Duodenal mucosa (tissue), 2 donors: ENCODE results near the gene EGF.
A peak's percentile ranks its signal among the peaks of the same experiment; 100 is the strongest.

Experiments
- H3K27ac ChIP-seq: one replicate; pipeline ENCODE4 v1.7.0; 2013; ENCODE audit warnings: low read depth, low read length
- H3K27me3 ChIP-seq, 2 donors: one replicate each; pipeline ENCODE4 v1.7.0; 2013; ENCODE audit warnings: low read length in 2 of 2, control low read depth in 1 of 2; ENCODE audit not compliant: insufficient read depth in 2 of 2, control insufficient read depth in 1 of 2
- H3K36me3 ChIP-seq, 2 donors: one replicate each; pipeline ENCODE4 v1.7.0; 2013; ENCODE audit warnings: low read length in 2 of 2, control low read depth in 1 of 2; ENCODE audit not compliant: insufficient read depth in 2 of 2, control insufficient read depth in 1 of 2
- H3K4me1 ChIP-seq, 2 donors: one replicate each; pipeline ENCODE4 v1.7.0; 2013; ENCODE audit warnings: low read length in 2 of 2, control low read depth in 1 of 2; ENCODE audit not compliant: insufficient read depth in 2 of 2, control insufficient read depth in 1 of 2
- H3K4me3 ChIP-seq, 2 donors: one replicate each; pipeline ENCODE4 v1.7.0; 2013; ENCODE audit warnings: low read length in 2 of 2, low read depth in 1 of 2
- H3K9ac ChIP-seq, 2 donors: one replicate each; pipeline ENCODE4 v1.7.0; 2013; ENCODE audit warnings: low read length in 2 of 2, low read depth in 1 of 2
- H3K9me3 ChIP-seq, 2 donors: one replicate each; pipeline ENCODE4 v1.7.0; 2013; ENCODE audit warnings: low read length in 2 of 2, control low read depth in 1 of 2; ENCODE audit not compliant: control insufficient read depth in 1 of 2

EGF gene

GRCh38 chr4:109976189-109976588 lies 63.5 kb downstream of the EGF start:
- no peak overlapping the region for H3K9ac ChIP-seq
- peaks cover 0 to 7% of the 10 kb centered on the region in 2 donors for H3K27me3 ChIP-seq
- no peak overlapping the region for H3K4me3 ChIP-seq
- H3K27ac ChIP-seq: no peak overlapping the region
- peaks cover 6 to 8% of the 10 kb centered on the region in 2 donors for H3K4me1 ChIP-seq
- no peaks in the 10 kb centered on the region for H3K36me3 ChIP-seq
- no peaks in the 10 kb centered on the region for H3K9me3 ChIP-seq

GRCh38 chr4:109977854-109978501 lies 65.3 kb downstream of the EGF start:
- Histone ChIP-seq H3K36me3 (no peaks in the 10 kb centered on the region), H3K4me1 (peaks cover 2 to 4% of the 10 kb centered on the region in 2 donors), H3K27me3 (peaks cover 0 to 7% of the 10 kb centered on the region in 2 donors), H3K9me3 (no peaks in the 10 kb centered on the region), H3K27ac (no peak overlapping the region), H3K9ac (no peak overlapping the region), H3K4me3 (no peak overlapping the region)

- no peak overlapping the region for H3K4me3 ChIP-seq
- peaks cover 0 to 7% of the 10 kb centered on the region in 2 donors for H3K27me3 ChIP-seq
- H3K27ac ChIP-seq: no peak overlapping the region
- no peak overlapping the region for H3K9ac ChIP-seq
- H3K9me3 ChIP-seq: no peaks in the 10 kb centered on the region
- H3K36me3 ChIP-seq: no peaks in the 10 kb centered on the region
- no peaks in the 10 kb centered on the region for H3K4me1 ChIP-seq
Measured at GRCh38 chr4:109978704-109979454, 66.2 kb downstream of the EGF start.

GRCh38 chr4:109979920-109980717 lies 67.4 kb downstream of the EGF start:
- Histone ChIP-seq H3K27ac (no peak overlapping the region), H3K4me1 (peaks cover 0 to 3% of the 10 kb centered on the region in 2 donors), H3K9me3 (no peaks in the 10 kb centered on the region), H3K9ac (no peak overlapping the region), H3K36me3 (no peaks in the 10 kb centered on the region), H3K27me3 (peaks cover 0 to 7% of the 10 kb centered on the region in 2 donors), H3K4me3 (no peak overlapping the region)

GRCh38 chr4:109981936-109982335 lies 69.3 kb downstream of the EGF start:
- Histone ChIP-seq H3K9ac (no peak overlapping the region), H3K4me1 (peaks cover 0 to 4% of the 10 kb centered on the region in 2 donors), H3K36me3 (no peaks in the 10 kb centered on the region), H3K27me3 (peaks cover 0 to 7% of the 10 kb centered on the region in 2 donors), H3K4me3 (no peak overlapping the region), H3K27ac (no peak overlapping the region), H3K9me3 (no peaks in the 10 kb centered on the region)

GRCh38 chr4:109982521-109982920 lies 69.8 kb downstream of the EGF start:
- H3K4me1 ChIP-seq: peaks cover 0 to 4% of the 10 kb centered on the region in 2 donors
- H3K27me3 ChIP-seq: peaks cover 0 to 7% of the 10 kb centered on the region in 2 donors
- H3K4me3 ChIP-seq: no peak overlapping the region
- no peaks in the 10 kb centered on the region for H3K36me3 ChIP-seq
- no peak overlapping the region for H3K9ac ChIP-seq
- no peak overlapping the region for H3K27ac ChIP-seq
- no peaks in the 10 kb centered on the region for H3K9me3 ChIP-seq

GRCh38 chr4:109985993-109986974 lies 73.6 kb downstream of the EGF start:
- H3K4me1 ChIP-seq: peaks cover 5 to 13% of the 10 kb centered on the region in 2 donors

GRCh38 chr4:109989044-109989443 lies 76.4 kb downstream of the EGF start:
- Histone ChIP-seq H3K4me1 (peaks cover 5 to 13% of the 10 kb centered on the region in 2 donors), H3K27me3 (no peaks in the 10 kb centered on the region), H3K4me3 (peak overlapping the region in 1 of 2 donors; percentile 16), H3K27ac (no peak overlapping the region), H3K9me3 (no peaks in the 10 kb centered on the region), H3K9ac (no peak overlapping the region), H3K36me3 (no peaks in the 10 kb centered on the region)

More at GRCh38 chr4:109985993-109986974, 73.6 kb downstream of the EGF start:
- Histone ChIP-seq H3K9me3 (no peaks in the 10 kb centered on the region), H3K27me3 (no peaks in the 10 kb centered on the region), H3K36me3 (no peaks in the 10 kb centered on the region), H3K4me3 (no peak overlapping the region), H3K9ac (no peak overlapping the region), H3K27ac (no peak overlapping the region)

- Histone ChIP-seq H3K36me3 (no peaks in the 10 kb centered on the region), H3K4me1 (peaks cover 5 to 14% of the 10 kb centered on the region in 2 donors), H3K4me3 (no peak overlapping the region), H3K27ac (no peak overlapping the region), H3K27me3 (no peaks in the 10 kb centered on the region), H3K9me3 (no peaks in the 10 kb centered on the region), H3K9ac (no peak overlapping the region)
Measured at GRCh38 chr4:109989618-109990017, 76.9 kb downstream of the EGF start.
